Adrenal gland (tissue), 12 donors: ENCODE measurements around the gene ANKS1A. TPM values are rescaled to one million over a fixed set of nuclear protein-coding genes. Genes with fewer than 3 reads are reported as not detected.

Source experiments
- DNase-seq, 7 donors: peaks; one replicate each; pipeline ENCODE4 v3.0.0-alpha.2; 2019 to 2020
- H3K27ac ChIP-seq, 5 donors: fragments of 200-600 bp; sonication (generic) in 4 of 5; 1 replicate in 3 of 5; 2 replicates in 2 of 5; pipeline versions ENCODE4 v1.5.1 to v1.8.0; 2016 to 2020; ENCODE audit warnings: mild to moderate bottlenecking in 1 of 5
- H3K27me3 ChIP-seq: fragments of 200-600 bp; 2 replicates; pipeline ENCODE4 v1.8.0; 2021
- H3K36me3 ChIP-seq, 2 donors: fragments of 200-600 bp; replicated peaks in 1 of 2; 1 replicate in 1 of 2; 2 replicates in 1 of 2; pipeline versions ENCODE4 v1.5.1 to v1.8.0; 2018 to 2022
- H3K4me1 ChIP-seq, 2 donors: fragments of 200-600 bp; replicated peaks in 1 of 2; 1 replicate in 1 of 2; 2 replicates in 1 of 2; pipeline versions ENCODE4 v1.5.1 to v1.8.0; 2018 to 2021
- H3K4me3 ChIP-seq, 4 donors: fragments of 200-600 bp; sonication (generic) in 3 of 4; one replicate each; pipeline ENCODE4 v1.5.1; 2016 to 2018
- H3K9me3 ChIP-seq, 3 donors: fragments of 200-600 bp; sonication (generic) in 1 of 3; replicated peaks in 1 of 3; 1 replicate in 2 of 3; 2 replicates in 1 of 3; pipeline versions ENCODE4 v1.5.1 to v1.8.0; 2016 to 2021
- CTCF ChIP-seq, 6 experiments: fragments of 450-650 bp in 4 of 6; fragments of 200-600 bp in 2 of 6; sonication (generic) in 1 of 6; IDR thresholded peaks; 1 replicate in 5 of 6; 2 replicates in 1 of 6; pipeline versions ENCODE4 v1.5.1 to v1.8.0; 2016 to 2021; ENCODE audit warnings: antibody characterized with exemption in 6 of 6, mild to moderate bottlenecking in 2 of 6, moderate library complexity in 1 of 6
- POLR2A ChIP-seq, 2 donors: fragments of 450-650 bp; IDR thresholded peaks; one replicate each; pipeline ENCODE4 v1.6.1; 2017; ENCODE audit warnings: antibody characterized with exemption in 2 of 2, mild to moderate bottlenecking in 2 of 2, moderate library complexity in 1 of 2
- WGBS, 4 donors: extraction: QIAGEN DNeasy Blood & Tissue Kit in 2 of 4; methylation state at CpG; one replicate each; pipeline versions ENCODE4 v1.1.5 to v1.1.7; 2013 to 2017; 5-methylcytosine and 5-hydroxymethylcytosine counted together
- intact Hi-C, 2 donors: fragments of 100-400 bp; cut with DNase I; formaldehyde crosslinking; loops; one replicate each; pipeline versions ENCODE4 v1.14.1 to v1.15.0; 2022 to 2023
- polyA plus RNA-seq, 3 donors: library from polyadenylated mRNA; stranded (reverse); fragments of 200-250 nt in 2 of 3; fragments of 350-450 nt in 1 of 3; fragmentation: Illumina TruSeq in 1 of 3; extraction: RNeasy Lipid Tissue Mini Kit (QIAGEN cat#74804) in 1 of 3; gene quantifications; one replicate each; pipeline ENCODE4 v1.2.3, GENCODE V29; 2013 to 2014
- total RNA-seq, 9 donors: library from RNA; depleted of rRNA in 4 of 9; stranded (reverse); fragments of >200 nt in 4 of 9; fragments of 120-200 nt in 1 of 9; fragmentation: NEBNext Ultra II Directional in 1 of 9; extraction: Animal tissue kit (Norgen Biotek cat#: 25700) in 1 of 9; gene quantifications; one replicate each; pipeline versions ENCODE4 v1.1.0 to v1.2.4, GENCODE V29; 2013 to 2023
- donor health status: healthy with polysubstance abuse.
- donor health status: Bipolar disorder and iron deficiency.
- donor health status: DM: yes; HTN: yes; CAD: no.
- donor health status: DM: no; HTN: no; CAD: no.
- donor health status: DM: no; HTN: no; CAD: no.
- donor health status: DM: yes; HTN: yes; CAD: no.

The ANKS1A gene
- total and polyA plus RNA-seq, 12 donors, result 11.7 to 68.0 (median 42.4) TPM

- TF ChIP-seq POLR2A (IDR thresholded peaks at IDR 0.05) (no peak), CTCF (IDR thresholded peaks at IDR 0.05) (no peak)
- H3K27ac ChIP-seq, result peak overlapping the region in 2 of 5 donors; percentile 64 to 77
- peaks cover 15 to 38% of the 10 kb centered on the region in 2 donors for H3K4me1 ChIP-seq
- WGBS, 4 donors, result 87 to 97% (median 93%) methylated on average over 6 of the region's 6 CpGs
- H3K4me3 ChIP-seq, result no peak overlapping the region
- intact Hi-C loops, result no loop called here
- no peaks in the 10 kb centered on the region for H3K9me3 ChIP-seq
- H3K36me3 ChIP-seq, result peaks cover 0 to 9% of the 10 kb centered on the region in 2 donors
- peak in 2 of 7 donors; percentile 0 to 49 for DNase-seq
- H3K27me3 ChIP-seq, result no peaks in the 10 kb centered on the region
These were observed 144.6 kb downstream of the ANKS1A start for GRCh38 chr6:35033683-35034082.

GRCh38 chr6:35034411-35035191 is 145.5 kb downstream of the ANKS1A start:
- H3K4me3 ChIP-seq, result no peak overlapping the region
- peaks cover 15 to 32% of the 10 kb centered on the region in 2 donors for H3K4me1 ChIP-seq
- 28 to 49% (median 42%) methylated on average over 13 of the region's 13 CpGs for WGBS, 4 donors
- no peaks in the 10 kb centered on the region for H3K27me3 ChIP-seq
- H3K36me3 ChIP-seq, result peaks cover 0 to 9% of the 10 kb centered on the region in 2 donors
- peak overlapping the region in 3 of 5 donors; percentile 29 to 77 (median 64) for H3K27ac ChIP-seq
- H3K9me3 ChIP-seq, result no peaks in the 10 kb centered on the region
- peak in 5 of 7 donors; percentile 39 to 72 (median 63) for DNase-seq
- intact Hi-C loops, result no loop called here
- TF ChIP-seq POLR2A (IDR thresholded peaks at IDR 0.05) (no peak), CTCF (IDR thresholded peaks at IDR 0.05) (no peak)

- peaks cover 15 to 31% of the 10 kb centered on the region in 2 donors for H3K4me1 ChIP-seq
- no peaks in the 10 kb centered on the region for H3K27me3 ChIP-seq
- H3K4me3 ChIP-seq, result no peak overlapping the region
- intact Hi-C loops, result no loop called here
- H3K27ac ChIP-seq, result peak overlapping the region in 3 of 5 donors; percentile 29 to 64 (median 51)
- TF ChIP-seq POLR2A (IDR thresholded peaks at IDR 0.05) (no peak), CTCF (IDR thresholded peaks at IDR 0.05) (no peak)
- WGBS, 4 donors, result 55 to 72% (median 61%) methylated on average over 5 of the region's 5 CpGs
- no peaks in the 10 kb centered on the region for H3K9me3 ChIP-seq
- peaks cover 0 to 9% of the 10 kb centered on the region in 2 donors for H3K36me3 ChIP-seq
- peak in 1 of 7 donors; percentile 45 for DNase-seq
These were observed 146.5 kb downstream of the ANKS1A start for GRCh38 chr6:35035481-35036030.

- H3K36me3 ChIP-seq, result peaks cover 0 to 2% of the 10 kb centered on the region in 2 donors
- intact Hi-C loops, result no loop called here
- H3K27me3 ChIP-seq, result no peaks in the 10 kb centered on the region
- no peaks in the 10 kb centered on the region for H3K9me3 ChIP-seq
- H3K4me1 ChIP-seq, result peaks cover 15 to 34% of the 10 kb centered on the region in 2 donors
- TF ChIP-seq POLR2A (IDR thresholded peaks at IDR 0.05) (no peak), CTCF (IDR thresholded peaks at IDR 0.05) (no peak)
- WGBS, 4 donors, result 66 to 90% (median 77%) methylated on average over 5 to 7 of the region's 7 CpGs
- H3K27ac ChIP-seq, result peak overlapping the region in 1 of 5 donors; percentile 51
- H3K4me3 ChIP-seq, result no peak overlapping the region
- DNase-seq, result peak in 1 of 7 donors; percentile 36
These were observed 147.2 kb downstream of the ANKS1A start for GRCh38 chr6:35036059-35036827.
